Caco-2 (cell line): ENCODE data around the gene COL15A1. TPM values are rescaled to one million over a fixed set of nuclear protein-coding genes. Genes with fewer than 3 reads are reported as not detected.

Experiments
- BruUV-seq: library from RNA; stranded (reverse); fragments of 400-500 nt; replicated peaks from 2 replicates; lab custom pipeline; 2021; lab: Mats Ljungman, UMichigan
- CTCF ChIA-PET: fragments of 300-600 bp; sonication (Branson Sonifier 250); formaldehyde crosslinking; loops from one replicate; lab custom pipeline; 2022; ENCODE audit warnings: antibody characterized with exemption; lab: Charles Lee
- POLR2A ChIA-PET: fragments of 300-600 bp; sonication (Branson Sonifier 250); formaldehyde crosslinking; loops from one replicate; lab custom pipeline; 2022; ENCODE audit warnings: antibody characterized with exemption; lab: Charles Lee
- DNase-seq, 2 experiments: peaks; one replicate each; pipeline versions ENCODE4 v3.0.0 to v3.0.0-alpha.2; 2020 to 2022
- H3K27me3 ChIP-seq: replicated peaks from 2 replicates; pipeline ENCODE4 v1.6.0; 2011; ENCODE audit warnings: low read length; ENCODE audit not compliant: control insufficient read depth, insufficient read depth
- H3K36me3 ChIP-seq: 2 replicates; pipeline ENCODE4 v1.5.1; 2011; ENCODE audit warnings: low read length; ENCODE audit not compliant: control insufficient read depth, insufficient read depth
- H3K4me1 ChIP-seq: fragments of 250-450 bp; sonication (Bioruptor Pico); 2 replicates; pipeline ENCODE4 v1.5.1; 2020; ENCODE audit warnings: mild to moderate bottlenecking
- H3K4me3 ChIP-seq: 2 replicates; pipeline ENCODE4 v1.5.1; 2011; ENCODE audit warnings: low read depth, mild to moderate bottlenecking, control low read depth, low read length
- H3K9me3 ChIP-seq: fragments of 250-450 bp; sonication (Bioruptor Pico); 2 replicates; pipeline ENCODE4 v1.5.1; 2020; ENCODE audit warnings: mild to moderate bottlenecking, moderate library complexity
- H3K27ac Mint-ChIP-seq: one replicate; pipeline ENCODE4 v1.8.0; 2022; ENCODE audit warnings: mixed read lengths; ENCODE audit not compliant: unreplicated experiment
- H3K27me3 Mint-ChIP-seq: one replicate; pipeline ENCODE4 v1.8.0; 2022; ENCODE audit warnings: mixed read lengths; ENCODE audit not compliant: insufficient read depth, unreplicated experiment
- H3K36me3 Mint-ChIP-seq: one replicate; pipeline ENCODE4 v1.8.0; 2022; ENCODE audit warnings: mild to moderate bottlenecking, mixed read lengths; ENCODE audit not compliant: insufficient read depth, unreplicated experiment
- H3K4me1 Mint-ChIP-seq: one replicate; pipeline ENCODE4 v1.8.0; 2022; ENCODE audit warnings: low read depth, mixed read lengths; ENCODE audit not compliant: unreplicated experiment
- H3K4me3 Mint-ChIP-seq: one replicate; pipeline ENCODE4 v1.8.0; 2022; ENCODE audit warnings: mild to moderate bottlenecking, moderate library complexity, mixed read lengths; ENCODE audit not compliant: unreplicated experiment
- H3K9me3 Mint-ChIP-seq: one replicate; pipeline ENCODE4 v1.8.0; 2022; ENCODE audit warnings: mixed read lengths; ENCODE audit not compliant: unreplicated experiment
- CTCF ChIP-seq, 2 experiments: fragments of 200-600 bp in 1 of 2; IDR thresholded peaks; 1 replicate in 1 of 2; 2 replicates in 1 of 2; pipeline versions ENCODE4 v1.5.1 to v1.8.0; 2011 to 2022; ENCODE audit warnings: antibody characterized with exemption in 1 of 2, control low read depth in 1 of 2, inconsistent platforms in 1 of 2, low read depth in 1 of 2, low read length in 1 of 2, mild to moderate bottlenecking in 1 of 2, moderate library complexity in 1 of 2; ENCODE audit not compliant: insufficient read depth in 1 of 2, severe bottlenecking in 1 of 2, unreplicated experiment in 1 of 2
- intact Hi-C: fragments of 100-400 bp; cut with micrococcal nuclease; formaldehyde crosslinking; loops from one replicate; pipeline ENCODE4 v1.10.0; 2022; ENCODE audit not compliant: unreplicated experiment
- total RNA-seq: library from RNA; stranded (reverse); gene quantifications from 2 replicates; pipeline ENCODE4 v1.2.3, GENCODE V29; 2022

The COL15A1 gene
- total RNA-seq, 1 experiment from 2014 or later = not detected

GRCh38 chr9:99000476-99001395 lies 57.0 kb downstream of the COL15A1 start:
- H3K4me1 Mint-ChIP-seq = no peaks in the 10 kb centered on the region
- H3K27me3 Mint-ChIP-seq = peaks cover 11% of the 10 kb centered on the region
- ChIA-PET CTCF (interaction anchor here (1.0 to 2.2 kb wide), 2 partner anchors 140 to 152 kb away, joined by 4 to 12 read pairs; no protein-coding TSS in a partner anchor), POLR2A (no interaction called here)
- H3K36me3 ChIP-seq = no peaks in the 10 kb centered on the region
- no peak overlapping the region for H3K4me3 Mint-ChIP-seq
- H3K36me3 Mint-ChIP-seq = no peaks in the 10 kb centered on the region
- H3K27ac Mint-ChIP-seq = no peak overlapping the region
- H3K9me3 ChIP-seq = peaks cover 10% of the 10 kb centered on the region; the same call in 1 of the 2 replicates
- no peak overlapping the region for H3K4me3 ChIP-seq
- H3K27me3 ChIP-seq = no peaks in the 10 kb centered on the region
- H3K9me3 Mint-ChIP-seq = peaks cover 22% of the 10 kb centered on the region
- intact Hi-C loops = loop anchor here (1.0 kb wide), 1 partner anchor 140 kb away; no protein-coding TSS in a partner anchor
- H3K4me1 ChIP-seq = peaks cover 3% of the 10 kb centered on the region; the same call in 1 of the 2 replicates
- BruUV-seq = no TSS peak
- TF ChIP-seq CTCF (IDR thresholded peaks at IDR 0.05; ENCODE audit: insufficient read depth in 1 of 2, low read depth in 1 of 2, low read length in 1 of 2, severe bottlenecking in 1 of 2, unreplicated experiment in 1 of 2) = peak; percentile 29 to 61
- DNase-seq = peak in 1 of 2 experiments; percentile 49

DNA sequence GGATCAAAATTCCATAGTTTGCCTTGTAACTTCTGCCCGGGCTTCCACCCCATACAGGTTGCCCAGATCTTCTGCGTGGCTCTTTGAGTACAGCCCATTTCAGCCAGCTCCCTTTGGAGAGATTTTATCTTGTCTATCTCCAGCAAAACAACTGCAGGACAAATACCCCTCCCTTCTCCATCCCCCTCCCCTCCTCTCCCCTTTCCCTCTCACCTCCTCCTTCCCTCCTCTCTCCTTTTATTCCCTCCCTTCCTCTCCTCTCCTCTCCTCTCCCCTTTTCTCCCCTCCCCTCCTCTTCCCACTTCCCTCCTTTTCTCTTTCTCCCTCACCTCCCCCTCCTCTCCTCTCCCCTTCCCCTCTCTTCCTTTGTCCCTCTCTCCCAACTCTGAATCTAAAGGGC lies 58.2 kb downstream of the COL15A1 start:
- Histone ChIP-seq H3K36me3 (no peaks in the 10 kb centered on the region), H3K4me3 (no peak overlapping the region), H3K9me3 (peaks cover 20% of the 10 kb centered on the region), H3K4me1 (peaks cover 8% of the 10 kb centered on the region), H3K27me3 (no peaks in the 10 kb centered on the region)
- no peak for TF ChIP-seq CTCF (IDR thresholded peaks at IDR 0.05; ENCODE audit: insufficient read depth in 1 of 2, low read depth in 1 of 2, low read length in 1 of 2, severe bottlenecking in 1 of 2, unreplicated experiment in 1 of 2)
- ChIA-PET POLR2A (no interaction called here), CTCF (interaction anchor here (1.0 kb wide), 1 partner anchor 139 kb away, joined by 4 read pairs; no protein-coding TSS in a partner anchor)
- Mint-ChIP-seq H3K9me3 (peaks cover 33% of the 10 kb centered on the region), H3K4me3 (no peak overlapping the region), H3K36me3 (no peaks in the 10 kb centered on the region), H3K27ac (no peak overlapping the region), H3K4me1 (no peaks in the 10 kb centered on the region), H3K27me3 (peaks cover 5% of the 10 kb centered on the region)
- intact Hi-C loops = no loop called here
- no peak for DNase-seq
- no TSS peak for BruUV-seq

DNA sequence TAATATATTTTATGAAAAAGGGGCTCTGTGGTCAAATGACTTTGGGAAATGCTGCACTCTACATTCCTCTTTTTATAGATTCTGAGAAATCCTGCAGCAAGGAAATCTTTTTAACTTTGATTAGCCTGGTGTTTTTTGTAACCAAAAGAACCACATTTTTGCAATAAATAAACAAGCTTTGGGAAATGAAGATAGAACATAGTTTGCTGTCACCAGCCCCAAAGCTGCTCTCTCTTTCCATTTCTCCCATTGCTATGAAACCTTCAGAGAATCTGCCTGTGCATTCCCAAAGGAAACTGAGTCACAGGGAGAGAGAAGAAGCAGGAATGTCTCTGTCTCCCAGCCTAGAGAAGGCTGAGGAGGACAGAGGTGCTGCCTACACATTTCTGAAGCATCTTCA lies 59.0 kb downstream of the COL15A1 start:
- Mint-ChIP-seq H3K4me1 (no peaks in the 10 kb centered on the region), H3K4me3 (no peak overlapping the region), H3K27ac (no peak overlapping the region), H3K9me3 (peaks cover 41% of the 10 kb centered on the region), H3K36me3 (no peaks in the 10 kb centered on the region), H3K27me3 (peaks cover 5% of the 10 kb centered on the region)
- BruUV-seq = no TSS peak
- TF ChIP-seq CTCF (IDR thresholded peaks at IDR 0.05; ENCODE audit: insufficient read depth in 1 of 2, low read depth in 1 of 2, low read length in 1 of 2, severe bottlenecking in 1 of 2, unreplicated experiment in 1 of 2) = no peak
- intact Hi-C loops = no loop called here
- Histone ChIP-seq H3K27me3 (no peaks in the 10 kb centered on the region), H3K4me3 (no peak overlapping the region), H3K4me1 (peaks cover 14% of the 10 kb centered on the region), H3K36me3 (no peaks in the 10 kb centered on the region), H3K9me3 (peaks cover 26% of the 10 kb centered on the region)
- POLR2A ChIA-PET = no interaction called here
- CTCF ChIA-PET = no interaction called here
- no peak for DNase-seq
